ENCODE results near the gene CRTC3.

GRCh38 chr15:90487186-90487585 lies 42.5 kb upstream of the CRTC3 start:
- TF ChIP-seq CTCF (conservative IDR thresholded peaks at IDR 0.05; ENCODE audit: low read length): no peak
- no peak for TF ChIP-seq EZH2phosphoT487 (IDR thresholded peaks at IDR 0.05; ENCODE audit: borderline replicate concordance)
